GM18868 (cell line): ENCODE data around the gene FRAS1.
"Not testable (repeated sequence)": the region's sequence is repeated elsewhere in the genome, so short reads cannot be mapped to it uniquely, and the experiment has no call there.

Source experiments
- ATAC-seq: cut with Tn5 transposase; IDR thresholded peaks from one replicate; pipeline ENCODE4 v1.9.1; 2021; ENCODE audit warnings: mild to moderate bottlenecking, moderate library complexity; ENCODE audit not compliant: unreplicated experiment

The FRAS1 gene

GRCh38 chr4:78265006-78265405, 207.9 kb downstream of the FRAS1 start:
- ATAC-seq: no peak

- ATAC-seq: no peak
Observed at GRCh38 chr4:78267790-78268189, 210.7 kb downstream of the FRAS1 start.

GRCh38 chr4:78268597-78268996, 211.5 kb downstream of the FRAS1 start:
- ATAC-seq: no peak

GRCh38 chr4:78275450-78275849, 218.3 kb downstream of the FRAS1 start:
- not testable (repeated sequence) for ATAC-seq

GRCh38 chr4:78286281-78286680, 229.2 kb downstream of the FRAS1 start:
- no peak for ATAC-seq

- ATAC-seq: no peak
Observed at GRCh38 chr4:78288327-78288726, 231.2 kb downstream of the FRAS1 start.

- no peak for ATAC-seq
Observed at GRCh38 chr4:78291277-78291676, 234.2 kb downstream of the FRAS1 start.

- ATAC-seq: no peak
Observed at GRCh38 chr4:78292341-78292740, 235.2 kb downstream of the FRAS1 start.

GRCh38 chr4:78292856-78293255, 235.7 kb downstream of the FRAS1 start:
- no peak for ATAC-seq

GRCh38 chr4:78293348-78293747, 236.2 kb downstream of the FRAS1 start:
- no peak for ATAC-seq

- no peak for ATAC-seq
Observed at GRCh38 chr4:78293821-78294301, 236.7 kb downstream of the FRAS1 start.

GRCh38 chr4:78296261-78296660, 239.1 kb downstream of the FRAS1 start:
- ATAC-seq: no peak

GRCh38 chr4:78297116-78297800, 240.1 kb downstream of the FRAS1 start:
- peak; percentile 47 for ATAC-seq

GRCh38 chr4:78298618-78299017, 241.5 kb downstream of the FRAS1 start:
- no peak for ATAC-seq

- no peak for ATAC-seq
Observed at GRCh38 chr4:78299565-78299972, 242.4 kb downstream of the FRAS1 start.

GRCh38 chr4:78307263-78307662, 250.1 kb downstream of the FRAS1 start:
- ATAC-seq: not testable (repeated sequence)

- ATAC-seq: no peak
Observed at GRCh38 chr4:78308517-78308916, 251.4 kb downstream of the FRAS1 start.

GRCh38 chr4:78309352-78309751, 252.2 kb downstream of the FRAS1 start:
- ATAC-seq: no peak

- ATAC-seq: no peak
Observed at GRCh38 chr4:78310007-78310739, 253.1 kb downstream of the FRAS1 start.

GRCh38 chr4:78310740-78311115, 253.6 kb downstream of the FRAS1 start:
- ATAC-seq: no peak

GRCh38 chr4:78311306-78311705, 254.2 kb downstream of the FRAS1 start:
- no peak for ATAC-seq

- no peak for ATAC-seq
Observed at GRCh38 chr4:78312989-78313753, 256.0 kb downstream of the FRAS1 start.
